ENCODE results near the gene ADAMTS12.

DNA sequence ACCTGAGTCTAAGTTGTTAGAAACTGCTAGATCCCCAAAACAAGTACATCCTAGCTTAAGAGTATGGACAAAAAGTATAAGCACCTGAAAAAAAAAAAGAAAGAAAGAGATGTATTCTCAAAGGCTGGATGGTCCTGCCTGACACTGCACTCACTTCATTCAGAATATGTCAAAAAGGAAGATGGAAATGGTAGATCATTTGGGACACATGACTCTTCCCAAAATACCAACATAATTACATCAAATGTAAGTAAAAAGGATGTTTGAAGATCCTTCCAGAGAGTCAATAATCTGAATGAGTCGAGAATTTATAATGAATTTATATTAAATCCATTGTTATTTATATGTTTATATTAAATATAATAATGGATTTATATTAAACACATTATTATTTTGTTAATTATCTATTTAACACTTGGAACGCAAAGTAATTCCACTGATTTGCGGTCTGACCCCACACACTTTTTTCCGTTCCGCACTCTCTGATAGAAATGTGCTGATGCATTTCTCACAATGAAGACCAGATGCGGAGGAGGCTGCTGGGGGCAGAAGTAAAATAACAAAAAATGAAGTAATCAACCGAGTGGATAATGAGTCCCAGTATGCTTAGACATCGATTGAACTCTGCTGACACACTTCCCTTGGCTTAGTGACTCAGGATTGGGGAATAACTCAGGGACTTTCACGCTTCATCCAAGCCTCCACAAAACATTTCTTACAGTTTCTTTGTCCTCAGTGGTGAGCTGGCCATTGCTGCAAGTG lies 201.2 kb downstream of the ADAMTS12 start:
- TF ChIP-seq, protein P1, sequence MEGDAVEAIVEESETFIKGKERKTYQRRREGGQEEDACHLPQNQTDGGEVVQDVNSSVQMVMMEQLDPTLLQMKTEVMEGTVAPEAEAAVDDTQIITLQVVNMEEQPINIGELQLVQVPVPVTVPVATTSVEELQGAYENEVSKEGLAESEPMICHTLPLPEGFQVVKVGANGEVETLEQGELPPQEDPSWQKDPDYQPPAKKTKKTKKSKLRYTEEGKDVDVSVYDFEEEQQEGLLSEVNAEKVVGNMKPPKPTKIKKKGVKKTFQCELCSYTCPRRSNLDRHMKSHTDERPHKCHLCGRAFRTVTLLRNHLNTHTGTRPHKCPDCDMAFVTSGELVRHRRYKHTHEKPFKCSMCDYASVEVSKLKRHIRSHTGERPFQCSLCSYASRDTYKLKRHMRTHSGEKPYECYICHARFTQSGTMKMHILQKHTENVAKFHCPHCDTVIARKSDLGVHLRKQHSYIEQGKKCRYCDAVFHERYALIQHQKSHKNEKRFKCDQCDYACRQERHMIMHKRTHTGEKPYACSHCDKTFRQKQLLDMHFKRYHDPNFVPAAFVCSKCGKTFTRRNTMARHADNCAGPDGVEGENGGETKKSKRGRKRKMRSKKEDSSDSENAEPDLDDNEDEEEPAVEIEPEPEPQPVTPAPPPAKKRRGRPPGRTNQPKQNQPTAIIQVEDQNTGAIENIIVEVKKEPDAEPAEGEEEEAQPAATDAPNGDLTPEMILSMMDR (IDR thresholded peaks at IDR 0.05; ENCODE audit: low read depth, low read length): no peak
- no peak for TF ChIP-seq EZH2phosphoT487 (IDR thresholded peaks at IDR 0.05; ENCODE audit: low read depth)
